Ovary (tissue), 3 donors: ENCODE results near the gene P3H2.

Experiments
- CTCF ChIP-seq, 3 donors: fragments of 450-650 bp in 2 of 3; fragments of 200-600 bp in 1 of 3; IDR thresholded peaks; one replicate each; pipeline versions ENCODE4 v1.5.1 to v1.8.0; 2016 to 2022; ENCODE audit warnings: antibody characterized with exemption in 3 of 3, mild to moderate bottlenecking in 1 of 3
- EP300 ChIP-seq: sonication (generic); formaldehyde crosslinking; IDR thresholded peaks from one replicate; pipeline ENCODE4 v1.6.1; 2017; ENCODE audit warnings: antibody characterized with exemption
- POLR2A ChIP-seq: fragments of 450-650 bp; IDR thresholded peaks from one replicate; pipeline ENCODE4 v1.6.1; 2017; ENCODE audit warnings: antibody characterized with exemption, mild to moderate bottlenecking, moderate library complexity
- donor health status: DM: no; HTN: no; CAD: no.

DNA sequence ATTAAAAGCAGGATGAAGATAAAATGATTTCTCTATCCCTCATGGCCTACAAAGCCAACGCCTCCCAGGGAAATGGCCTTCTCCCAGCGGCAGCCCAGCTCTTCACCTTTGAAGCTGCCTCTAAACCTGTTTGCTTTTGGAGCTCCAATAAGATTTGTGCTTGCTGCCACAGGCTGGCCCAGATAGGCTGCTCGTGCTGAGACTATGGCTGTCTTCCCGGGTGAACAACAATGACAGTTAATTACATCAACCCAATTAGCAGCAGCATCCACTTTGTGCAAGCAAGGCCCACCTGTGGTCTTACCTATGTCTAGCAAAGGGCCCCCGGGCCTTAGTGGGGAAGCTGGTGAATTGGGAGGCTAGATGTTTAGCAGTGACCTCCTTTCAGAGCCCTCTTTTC lies 179.6 kb downstream of the P3H2 start:
- TF ChIP-seq POLR2A (no peak), CTCF (IDR thresholded peaks at IDR 0.05) (no peak), EP300 (no peak)
